ENCODE results near the gene PGGHG.

PGGHG gene

GRCh38 chr11:344836-345578, 56.1 kb downstream of the PGGHG start:
- TF ChIP-seq CTCF (IDR thresholded peaks at IDR 0.05; ENCODE audit: low read depth, low read length, missing control alignments), result no peak
- DNase-seq (ENCODE audit: low read depth), result no peak
- H3K4me3 ChIP-seq (ENCODE audit: low read depth, low read length), result no peak overlapping the region
- in situ Hi-C loops (cut with HindIII; ENCODE audit: low sequenced_read_pairs), result no loop called here
